ENCODE results near the gene HIRIP3.

The HIRIP3 gene

GRCh38 chr16:29988346-29989075 is 6.9 kb downstream of the HIRIP3 start:
- in situ Hi-C loops (cut with MboI; ENCODE audit: low pct_unique_long_range_greater_than_20kb, low sequenced_read_pairs), result no loop called here
- DNase-seq, result no peak

- in situ Hi-C loops (cut with MboI; ENCODE audit: low pct_unique_long_range_greater_than_20kb, low sequenced_read_pairs), result no loop called here
- no peak for DNase-seq
Observed at GRCh38 chr16:29987371-29988085, 7.9 kb downstream of the HIRIP3 start.

GRCh38 chr16:29986931-29987330 is 8.5 kb downstream of the HIRIP3 start:
- in situ Hi-C loops (cut with MboI; ENCODE audit: low pct_unique_long_range_greater_than_20kb, low sequenced_read_pairs), result no loop called here
- DNase-seq, result no peak

GRCh38 chr16:29986231-29986630 is 9.2 kb downstream of the HIRIP3 start:
- in situ Hi-C loops (cut with MboI; ENCODE audit: low pct_unique_long_range_greater_than_20kb, low sequenced_read_pairs), result no loop called here
- DNase-seq, result no peak

- in situ Hi-C loops (cut with MboI; ENCODE audit: low pct_unique_long_range_greater_than_20kb, low sequenced_read_pairs), result no loop called here
- DNase-seq, result no peak
Observed at GRCh38 chr16:29985271-29985811, 10.1 kb downstream of the HIRIP3 start.

- DNase-seq, result no peak
- in situ Hi-C loops (cut with MboI; ENCODE audit: low pct_unique_long_range_greater_than_20kb, low sequenced_read_pairs), result no loop called here
Observed at GRCh38 chr16:29984764-29985147, 10.7 kb downstream of the HIRIP3 start.

- in situ Hi-C loops (cut with MboI; ENCODE audit: low pct_unique_long_range_greater_than_20kb, low sequenced_read_pairs), result no loop called here
- no peak for DNase-seq
Observed at GRCh38 chr16:29984137-29984763, 11.2 kb downstream of the HIRIP3 start.

GRCh38 chr16:29983420-29984136 is 11.8 kb downstream of the HIRIP3 start:
- DNase-seq, result no peak
- in situ Hi-C loops (cut with MboI; ENCODE audit: low pct_unique_long_range_greater_than_20kb, low sequenced_read_pairs), result no loop called here

- DNase-seq, result no peak
- in situ Hi-C loops (cut with MboI; ENCODE audit: low pct_unique_long_range_greater_than_20kb, low sequenced_read_pairs), result no loop called here
Observed at GRCh38 chr16:29982560-29983419, 12.6 kb downstream of the HIRIP3 start.

GRCh38 chr16:29978564-29979270 is 16.7 kb downstream of the HIRIP3 start:
- DNase-seq, result no peak
- in situ Hi-C loops (cut with MboI; ENCODE audit: low pct_unique_long_range_greater_than_20kb, low sequenced_read_pairs), result no loop called here

GRCh38 chr16:29978081-29978480 is 17.3 kb downstream of the HIRIP3 start:
- DNase-seq, result no peak
- in situ Hi-C loops (cut with MboI; ENCODE audit: low pct_unique_long_range_greater_than_20kb, low sequenced_read_pairs), result no loop called here

GRCh38 chr16:29977063-29977825 is 18.2 kb downstream of the HIRIP3 start:
- in situ Hi-C loops (cut with MboI; ENCODE audit: low pct_unique_long_range_greater_than_20kb, low sequenced_read_pairs), result no loop called here
- no peak for DNase-seq

- no peak for DNase-seq
- in situ Hi-C loops (cut with MboI; ENCODE audit: low pct_unique_long_range_greater_than_20kb, low sequenced_read_pairs), result no loop called here
Observed at GRCh38 chr16:29975811-29976511, 19.5 kb downstream of the HIRIP3 start.

- peak; percentile 12 for DNase-seq
- in situ Hi-C loops (cut with MboI; ENCODE audit: low pct_unique_long_range_greater_than_20kb, low sequenced_read_pairs), result no loop called here
Observed at GRCh38 chr16:29975134-29975538, 20.3 kb downstream of the HIRIP3 start.

- peak; percentile 19 for DNase-seq
- in situ Hi-C loops (cut with MboI; ENCODE audit: low pct_unique_long_range_greater_than_20kb, low sequenced_read_pairs), result no loop called here
Observed at GRCh38 chr16:29974291-29975133, 20.9 kb downstream of the HIRIP3 start.
